ENCODE results near the gene GULP1.

GRCh38 chr2:188576006-188576405 lies 284.3 kb downstream of the GULP1 start:
- TF ChIP-seq CTCF (conservative IDR thresholded peaks at IDR 0.05) (no peak), ZFX (IDR thresholded peaks at IDR 0.05) (no peak)
